NCI-H1930 (cell line): ENCODE data around the gene SCRG1.
A peak's percentile ranks its signal among the peaks of the same experiment; 100 is the strongest.

Source experiments
- DNase-seq, 2 experiments: peaks; one replicate each; lab custom pipeline; 2025; lab: John Stamatoyannopoulos, UW

The SCRG1 gene

DNA sequence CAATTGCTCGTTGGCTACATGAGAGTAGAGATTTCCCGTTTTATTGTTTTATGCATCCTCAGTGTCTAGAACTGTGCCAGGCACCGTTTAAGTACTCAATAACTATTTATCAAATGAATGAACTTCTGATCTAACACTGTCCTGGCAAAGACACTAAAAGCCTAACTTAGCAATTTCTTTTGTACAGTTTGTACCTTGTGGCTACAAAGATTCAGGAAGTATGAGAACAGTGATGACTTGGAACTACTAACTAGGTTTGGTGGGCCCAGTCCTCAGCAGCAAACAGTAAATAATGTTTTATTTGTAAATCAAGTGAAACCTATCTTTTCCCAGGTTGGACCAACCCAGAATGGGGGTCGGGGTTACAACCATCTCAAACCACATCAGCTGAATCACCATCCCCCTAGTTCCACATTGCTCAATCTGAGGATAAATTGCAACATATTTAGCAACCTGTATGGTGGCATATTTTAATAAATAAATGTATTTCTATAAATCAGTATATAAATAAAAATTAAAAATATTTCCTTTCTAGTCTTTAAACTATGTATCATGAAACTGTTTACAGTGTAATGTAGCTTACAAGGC is 12.3 kb upstream of the SCRG1 start:
- DNase-seq, result no peak

DNA sequence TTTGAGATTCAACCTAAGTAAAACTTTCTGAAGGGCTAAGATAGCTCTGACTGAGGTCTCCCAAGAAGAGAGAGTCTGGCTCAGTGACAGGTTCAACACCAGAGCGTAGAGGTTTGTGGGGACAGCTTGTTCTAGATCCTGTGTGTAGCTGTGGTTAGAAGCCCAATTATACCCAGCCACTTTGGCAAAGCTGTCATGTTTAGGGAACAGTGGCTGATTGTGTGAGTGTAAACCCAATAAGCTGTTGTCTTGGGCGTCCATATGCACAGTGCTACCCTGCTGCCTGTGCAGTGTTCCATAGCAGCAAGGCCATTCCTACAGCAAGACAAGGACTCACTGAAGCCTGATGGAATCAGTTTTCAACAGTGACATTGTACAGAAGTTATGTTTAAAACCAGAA is 11.2 kb upstream of the SCRG1 start:
- DNase-seq, result no peak

DNA sequence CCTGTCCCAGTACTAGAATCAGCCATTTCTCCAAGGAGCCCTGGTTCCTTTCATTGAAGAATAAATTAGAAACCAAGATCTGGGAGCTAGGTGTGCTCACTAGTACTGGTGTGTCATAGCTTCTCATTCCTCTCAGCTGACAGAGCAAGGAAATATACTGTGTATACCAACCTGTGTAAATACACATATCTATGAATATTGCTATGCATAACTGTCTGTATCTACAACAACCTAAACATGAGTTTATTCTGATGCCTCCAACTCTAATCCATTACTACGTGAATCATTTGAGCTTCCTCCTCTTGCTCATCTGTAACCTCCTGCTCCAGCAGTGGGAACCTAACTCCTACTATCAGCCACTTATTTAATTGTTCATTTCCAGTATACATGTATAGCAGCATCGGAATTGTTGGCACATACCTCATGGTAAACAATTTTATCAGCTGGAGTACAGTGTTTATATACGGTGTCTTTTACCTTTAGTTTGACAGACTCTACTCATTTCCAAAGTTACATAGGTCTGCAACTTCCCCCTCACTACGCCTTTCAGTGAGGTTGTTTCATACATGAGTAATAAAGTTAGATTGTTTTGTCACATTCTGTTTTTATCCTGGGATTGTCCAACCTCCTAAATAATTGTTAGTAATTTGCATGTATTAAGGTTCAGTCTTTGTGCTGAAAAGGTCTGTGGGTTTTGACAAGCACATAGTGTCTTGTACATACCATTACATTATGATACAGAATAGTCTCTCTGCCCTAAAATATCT is 7.1 kb upstream of the SCRG1 start:
- DNase-seq, result no peak

DNA sequence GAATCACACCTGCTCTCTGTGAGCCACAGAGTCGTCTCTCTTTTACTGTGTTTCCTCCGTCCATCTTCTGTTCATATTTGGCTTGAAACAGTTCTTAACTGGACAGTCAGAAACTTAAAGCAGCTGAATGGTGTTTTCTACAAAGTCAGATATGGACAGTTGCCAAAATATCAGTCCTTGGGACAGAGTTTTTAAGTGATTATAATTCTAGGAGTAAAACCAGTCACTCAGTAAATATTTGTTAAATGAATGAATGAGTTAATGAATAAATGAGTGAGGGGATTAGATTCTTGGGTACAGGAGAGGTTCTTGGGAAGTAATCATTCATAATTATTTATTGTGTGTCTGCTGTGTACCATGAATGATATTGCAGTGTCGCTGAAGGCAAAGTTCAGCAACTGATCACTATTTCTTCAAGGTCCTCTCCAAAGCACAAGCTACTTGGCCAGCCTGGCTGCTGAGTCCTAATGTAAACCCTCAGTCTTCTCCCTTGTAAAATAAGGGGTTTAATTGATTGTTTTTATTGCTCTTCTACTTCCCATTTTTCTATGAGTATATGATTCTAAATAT is 5.5 kb upstream of the SCRG1 start:
- no peak for DNase-seq

DNA sequence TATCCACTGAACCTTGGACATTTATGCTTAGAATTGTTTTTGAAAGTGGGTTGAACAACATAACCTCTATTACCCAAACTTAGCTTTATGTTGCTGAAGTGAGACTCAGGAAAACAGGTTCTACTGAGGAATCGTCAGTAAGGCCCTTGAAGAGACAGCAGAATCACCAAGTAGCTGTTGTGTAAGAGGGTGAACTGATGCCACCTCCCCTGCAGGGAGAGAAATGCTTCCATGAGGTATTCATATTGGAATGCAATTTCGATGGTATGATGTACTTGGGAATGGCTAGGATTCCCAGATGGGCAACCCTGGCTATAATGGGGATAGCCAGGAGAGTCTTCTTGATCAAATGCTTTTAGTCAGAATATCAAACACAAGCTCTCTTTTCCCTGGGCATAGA is 4.1 kb upstream of the SCRG1 start:
- DNase-seq, result no peak

DNA sequence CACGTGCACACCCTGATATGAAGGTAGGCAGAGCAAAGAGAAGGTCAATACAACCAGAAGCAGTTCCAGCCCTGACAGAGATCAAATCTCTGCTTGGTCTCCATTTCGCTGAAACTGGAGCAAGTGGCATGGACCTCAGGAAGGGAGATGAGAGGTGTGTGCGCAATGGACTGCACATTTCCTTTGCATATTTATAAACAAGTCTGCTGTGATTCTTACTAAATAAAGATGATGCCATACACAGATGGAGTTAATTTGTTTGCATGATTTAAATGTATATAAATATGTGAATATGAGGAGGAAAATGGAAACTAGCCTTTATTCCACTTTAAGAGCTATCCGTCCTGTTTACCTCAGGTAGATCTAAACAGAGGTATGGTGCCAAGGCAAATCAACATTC is 2.1 kb upstream of the SCRG1 start:
- DNase-seq, result no peak

DNA sequence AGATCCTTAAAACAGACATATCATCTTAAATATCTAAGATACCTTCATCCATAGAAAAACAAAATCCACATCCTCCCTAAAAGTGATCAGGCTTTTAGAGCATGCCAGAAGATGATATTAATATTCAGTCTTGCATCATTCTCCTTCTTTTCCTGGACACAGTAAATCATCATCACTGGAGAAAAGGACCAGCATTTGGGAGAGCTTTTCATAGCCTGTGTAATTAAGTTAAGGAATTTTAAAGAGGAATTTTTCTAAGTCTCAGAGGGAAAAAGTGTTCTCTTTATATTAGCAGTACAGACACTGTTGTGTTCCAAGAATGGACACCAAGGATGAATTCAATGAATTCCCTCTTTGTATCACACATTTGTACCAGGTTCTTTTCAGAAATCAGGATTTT is 696 bp downstream of the SCRG1 start:
- DNase-seq, result no peak

DNA sequence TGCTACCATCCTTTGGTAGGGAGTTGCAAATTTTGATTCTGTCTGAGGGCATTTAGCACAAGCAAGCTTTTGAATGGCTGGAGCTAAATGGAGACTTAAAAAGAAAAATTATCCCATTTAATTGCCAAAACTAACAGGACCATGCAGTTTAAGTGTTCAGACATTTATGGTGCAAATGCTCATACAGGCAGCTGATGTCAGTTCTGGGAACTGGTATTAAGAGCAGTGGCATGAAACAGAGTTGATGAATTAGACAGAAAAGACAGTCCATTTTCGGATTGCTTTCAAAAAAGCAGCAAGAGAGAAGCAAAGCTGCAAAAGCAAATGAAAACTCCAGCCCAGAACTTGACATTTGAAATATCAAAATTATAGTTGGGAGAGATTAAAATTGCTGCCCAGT is 1.3 kb downstream of the SCRG1 start:
- DNase-seq, result no peak

DNA sequence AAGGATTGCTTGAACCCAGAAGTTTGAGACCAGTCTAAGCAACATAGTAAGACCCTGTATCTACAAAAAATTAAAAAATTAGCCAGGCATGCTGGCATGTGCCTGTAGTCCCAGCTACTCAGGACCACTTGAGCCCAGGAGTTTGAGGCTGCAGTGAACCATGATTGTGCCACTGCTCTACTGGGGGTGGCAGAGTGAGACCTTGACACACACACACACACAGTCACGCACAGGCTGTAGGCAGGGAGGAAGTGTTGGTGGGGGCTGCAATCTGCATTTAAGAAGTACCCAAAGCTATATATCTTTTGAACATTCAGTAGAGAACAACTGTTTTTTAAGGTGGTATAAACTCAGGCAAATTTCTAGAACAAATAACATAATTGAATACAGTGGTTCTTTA is 7.2 kb downstream of the SCRG1 start:
- no peak for DNase-seq

DNA sequence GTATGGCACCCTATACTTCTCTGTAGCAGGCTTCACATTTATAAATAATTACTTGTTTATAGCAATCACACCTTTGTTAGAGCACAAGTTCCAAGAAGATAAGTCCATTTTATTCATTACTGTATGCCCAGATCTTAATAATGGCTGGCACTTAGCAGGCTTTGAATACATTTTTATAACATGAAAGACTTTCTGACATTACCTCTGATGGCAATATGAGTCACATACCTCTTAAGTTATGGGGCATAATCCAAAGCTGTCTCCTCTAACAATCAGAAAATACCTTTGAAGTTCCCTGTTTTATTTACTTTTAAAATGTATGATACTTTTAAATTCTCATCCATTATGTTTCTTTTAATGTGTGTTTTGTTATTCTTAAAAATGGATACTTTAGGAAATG is 12.2 kb downstream of the SCRG1 start:
- DNase-seq, result no peak

DNA sequence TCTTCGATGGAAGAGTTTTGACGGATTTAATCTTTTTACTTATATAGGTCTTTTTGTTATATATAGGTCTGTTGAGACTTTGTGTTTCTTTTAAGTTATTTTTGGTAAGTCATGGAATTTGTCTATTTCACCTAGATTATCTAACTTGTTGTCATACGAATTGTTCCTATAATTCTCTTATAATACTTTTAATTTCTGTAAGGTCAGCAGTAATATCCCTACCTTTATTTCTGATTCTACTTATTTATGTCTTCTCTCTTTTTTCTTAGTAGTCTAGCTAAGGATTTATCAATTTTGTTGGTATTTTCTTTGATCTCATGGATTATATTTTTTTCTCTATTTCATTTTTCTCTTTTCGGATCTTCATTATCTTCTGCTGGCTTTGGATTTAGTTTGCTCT is 16.6 kb downstream of the SCRG1 start:
- no peak for DNase-seq

DNA sequence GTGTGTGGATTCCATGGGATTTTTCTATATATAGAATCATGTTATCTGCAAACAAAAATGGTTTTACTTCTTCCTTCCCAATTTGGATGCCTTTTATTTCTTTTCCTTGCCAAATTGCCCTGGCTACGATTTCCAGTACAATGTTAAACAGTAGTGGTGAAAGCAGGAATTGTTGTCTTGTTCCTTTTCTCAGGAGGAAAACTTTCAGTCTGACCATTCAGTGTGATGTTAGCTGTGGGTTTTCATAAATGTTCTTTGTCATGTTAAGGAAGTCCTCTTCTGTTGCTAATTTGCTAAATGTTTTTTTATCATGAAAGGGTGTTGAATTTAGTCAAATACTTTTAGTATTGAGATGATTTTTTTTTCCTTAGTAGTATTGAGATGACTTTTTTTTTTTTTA is 17.3 kb downstream of the SCRG1 start:
- no peak for DNase-seq

DNA sequence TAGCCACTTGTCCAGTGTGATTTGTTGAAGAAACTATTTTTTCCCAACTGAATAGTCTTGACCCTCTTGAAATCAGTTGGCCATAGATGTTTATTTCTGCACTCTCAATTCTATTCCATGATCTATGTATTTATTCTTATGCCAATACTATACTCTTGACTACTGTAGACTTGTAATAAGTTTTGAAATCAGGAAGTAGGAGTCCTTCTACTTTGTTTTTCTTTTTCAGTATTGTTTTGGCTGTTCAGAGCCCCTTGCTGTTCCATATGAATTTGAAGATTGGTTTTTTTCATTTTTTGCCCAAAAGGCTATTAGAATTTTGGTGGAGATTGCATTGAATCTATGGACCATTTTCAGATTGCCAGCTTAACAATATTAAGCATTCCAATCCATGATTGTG is 17.9 kb downstream of the SCRG1 start:
- no peak for DNase-seq

DNA sequence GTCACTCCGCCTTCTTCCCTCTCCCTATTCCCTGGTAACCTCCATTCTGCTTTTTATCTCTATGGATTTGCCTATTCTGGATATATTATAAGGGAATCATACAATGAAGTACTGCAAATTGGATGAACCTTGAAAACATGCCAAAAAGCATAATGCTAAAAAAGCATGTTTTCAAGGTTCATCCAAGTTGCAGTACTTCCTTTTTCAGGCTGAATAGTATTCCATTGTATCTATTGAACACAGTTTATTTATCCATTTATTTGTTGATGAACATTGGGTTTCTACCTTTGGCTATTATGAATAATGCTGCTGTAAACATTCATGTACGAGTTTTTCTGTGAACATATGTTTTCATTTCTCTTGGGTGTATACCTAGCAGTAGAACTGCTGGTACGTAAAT is 19.0 kb downstream of the SCRG1 start:
- no peak for DNase-seq

DNA sequence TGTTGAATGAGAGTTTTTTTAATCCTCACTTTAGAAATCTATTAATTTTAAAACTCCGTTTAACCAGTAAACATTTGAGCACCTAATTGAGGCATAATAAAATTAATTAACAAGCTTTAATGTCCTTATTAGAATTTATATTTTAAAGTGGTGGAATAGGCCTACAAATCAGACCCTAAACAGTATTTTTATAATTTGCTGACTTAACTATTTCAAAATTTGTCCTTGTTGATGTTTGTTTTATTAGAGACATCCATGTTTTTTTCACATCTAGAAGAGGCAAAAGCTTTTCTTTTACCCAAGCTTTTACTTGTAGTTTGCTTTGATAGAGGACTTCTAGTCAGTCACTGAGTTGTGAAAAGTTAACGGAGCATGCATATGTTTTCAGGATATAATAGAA is 24.3 kb downstream of the SCRG1 start:
- no peak for DNase-seq

DNA sequence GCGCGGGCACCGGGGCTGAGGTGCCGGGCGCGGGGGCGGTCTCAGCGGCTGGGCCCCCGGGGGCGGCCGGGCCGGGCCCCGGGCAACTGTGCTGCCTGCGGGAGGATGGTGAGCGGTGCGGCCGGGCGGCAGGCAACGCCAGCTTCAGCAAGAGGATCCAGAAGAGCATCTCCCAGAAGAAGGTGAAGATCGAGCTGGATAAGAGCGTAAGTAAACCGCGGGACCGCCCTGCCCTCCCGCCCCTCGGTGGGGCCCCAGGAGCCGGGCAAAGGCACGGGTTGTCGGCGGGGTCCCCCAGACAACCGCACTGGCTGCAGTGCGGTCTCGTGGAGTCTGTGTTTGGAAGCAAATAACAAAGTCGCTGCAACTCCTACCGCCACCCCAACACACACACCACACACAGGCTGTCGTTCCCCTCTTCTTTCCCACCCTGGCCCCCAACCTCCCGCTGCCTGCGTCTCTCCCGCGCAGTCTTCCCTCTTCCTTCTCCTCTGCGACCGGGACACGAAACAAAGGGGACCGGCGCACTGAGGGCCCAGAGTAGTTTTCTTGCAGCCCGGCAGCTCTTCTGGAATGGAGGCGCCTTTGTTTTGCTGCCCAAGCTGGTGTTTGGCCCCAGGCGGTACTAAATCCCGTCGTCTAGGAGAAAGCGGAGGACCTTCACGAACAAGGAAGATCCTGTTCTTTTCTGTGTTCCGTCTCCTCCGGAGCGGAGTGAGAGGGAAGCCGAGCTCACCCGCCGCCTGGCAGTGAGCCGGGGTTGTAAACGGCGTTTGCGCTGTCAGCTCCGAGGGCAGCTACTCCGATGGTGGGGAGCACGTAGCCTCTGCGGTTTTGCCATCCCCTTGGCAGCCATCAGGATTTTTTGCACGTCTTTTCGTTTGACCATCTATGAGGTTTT is 27.4 kb downstream of the SCRG1 start:
- peak in 1 of 2 experiments; percentile 36 for DNase-seq

DNA sequence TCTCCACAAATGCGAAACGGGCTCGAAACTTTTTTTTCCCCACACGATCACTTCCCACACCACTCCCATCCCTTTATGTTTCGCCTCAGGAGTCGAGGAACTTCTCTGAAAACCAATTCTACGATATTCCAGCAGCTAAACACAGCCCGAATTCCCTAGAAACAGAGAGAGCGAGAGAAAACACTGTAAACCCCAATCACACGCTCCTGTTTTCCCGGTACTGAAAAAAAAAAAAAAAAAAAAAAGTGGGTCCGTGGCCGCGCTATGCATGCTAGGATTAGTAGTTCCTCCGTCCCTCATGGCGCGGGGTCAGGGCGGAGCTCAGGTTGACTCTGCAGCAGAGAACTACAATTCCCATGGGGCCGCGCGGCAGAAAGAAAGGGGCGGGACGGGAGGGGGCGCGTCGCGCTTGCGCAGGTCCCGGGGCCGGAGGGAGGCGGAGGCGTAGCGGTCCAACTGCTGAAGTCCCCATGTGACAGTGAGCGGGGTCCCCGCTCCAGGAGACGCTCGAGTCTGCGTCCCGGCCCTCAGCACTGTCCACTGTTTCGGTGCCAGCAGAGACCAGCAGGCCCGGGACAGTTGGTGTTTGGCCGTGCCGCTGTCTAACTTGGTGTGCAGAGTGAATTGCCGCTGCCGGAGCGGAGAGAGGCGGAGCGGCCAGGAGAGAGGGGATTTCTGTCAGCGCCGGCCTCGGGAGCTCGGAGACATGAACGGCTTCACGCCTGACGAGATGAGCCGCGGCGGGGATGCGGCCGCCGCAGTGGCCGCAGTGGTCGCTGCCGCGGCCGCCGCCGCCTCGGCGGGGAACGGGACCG is 28.2 kb downstream of the SCRG1 start, which contains the start of gene SAP30:
Gene SAP30, plus strand, starts transcription at position 478 of the 815 bp plus-strand sequence. Its CDS starts 229 bp downstream, at position 707.
- DNase-seq, result peak; percentile 95 to 96

DNA sequence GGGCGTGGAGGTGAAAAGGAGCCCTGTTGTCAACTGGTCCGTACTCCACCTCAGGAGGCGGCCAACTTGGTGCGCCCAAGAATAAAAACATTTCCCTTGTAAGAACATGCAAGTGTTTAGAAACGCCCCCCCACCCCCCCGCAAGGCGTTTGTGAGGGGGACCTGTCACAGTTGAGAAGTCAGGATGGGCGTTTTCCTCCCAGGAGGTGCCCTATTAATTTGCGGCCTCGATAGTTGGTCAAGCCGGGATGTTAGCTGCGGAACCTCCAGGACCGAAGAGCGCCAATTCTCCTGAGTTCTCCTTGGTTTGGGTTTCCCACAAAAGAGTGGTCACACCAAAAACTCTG is 28.8 kb downstream of the SCRG1 start:
- no peak for DNase-seq

DNA sequence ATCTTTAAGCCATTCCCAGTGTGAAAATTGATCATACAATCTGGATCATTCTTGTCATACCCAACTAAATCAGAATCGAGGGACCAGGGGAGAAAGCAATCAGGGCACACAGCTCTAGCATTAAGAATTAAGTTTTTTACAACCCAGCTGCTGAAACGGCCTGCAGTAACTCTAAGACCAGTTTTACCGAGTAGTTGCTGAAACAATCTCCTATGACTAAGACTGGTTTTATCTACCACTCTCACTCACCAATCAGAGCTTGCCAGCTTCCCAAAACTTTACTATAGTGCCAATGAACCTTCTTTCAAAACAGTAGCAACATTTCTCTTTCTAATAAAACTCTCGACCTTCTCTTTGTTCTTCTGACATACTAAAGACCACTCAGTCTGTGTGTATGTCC is 31.0 kb downstream of the SCRG1 start:
- no peak for DNase-seq

DNA sequence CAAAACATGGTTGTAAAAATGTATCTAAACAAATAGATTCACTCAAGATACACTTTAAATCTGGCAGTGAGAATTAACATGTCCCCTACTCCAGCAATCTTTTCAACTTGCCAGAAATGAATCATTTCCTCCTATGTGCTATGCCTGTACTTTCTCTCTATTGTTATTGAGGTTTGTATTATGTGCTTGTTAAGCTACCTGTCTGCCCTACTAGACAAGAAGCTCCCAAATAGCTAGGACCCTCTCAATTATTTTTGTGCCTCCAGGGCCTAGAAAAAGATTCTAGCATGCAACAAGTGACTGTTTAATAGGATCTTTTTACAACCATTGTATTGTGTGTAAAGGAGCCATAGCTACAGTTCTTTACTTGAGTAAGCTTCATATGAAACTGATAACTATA is 31.6 kb downstream of the SCRG1 start:
- no peak for DNase-seq

DNA sequence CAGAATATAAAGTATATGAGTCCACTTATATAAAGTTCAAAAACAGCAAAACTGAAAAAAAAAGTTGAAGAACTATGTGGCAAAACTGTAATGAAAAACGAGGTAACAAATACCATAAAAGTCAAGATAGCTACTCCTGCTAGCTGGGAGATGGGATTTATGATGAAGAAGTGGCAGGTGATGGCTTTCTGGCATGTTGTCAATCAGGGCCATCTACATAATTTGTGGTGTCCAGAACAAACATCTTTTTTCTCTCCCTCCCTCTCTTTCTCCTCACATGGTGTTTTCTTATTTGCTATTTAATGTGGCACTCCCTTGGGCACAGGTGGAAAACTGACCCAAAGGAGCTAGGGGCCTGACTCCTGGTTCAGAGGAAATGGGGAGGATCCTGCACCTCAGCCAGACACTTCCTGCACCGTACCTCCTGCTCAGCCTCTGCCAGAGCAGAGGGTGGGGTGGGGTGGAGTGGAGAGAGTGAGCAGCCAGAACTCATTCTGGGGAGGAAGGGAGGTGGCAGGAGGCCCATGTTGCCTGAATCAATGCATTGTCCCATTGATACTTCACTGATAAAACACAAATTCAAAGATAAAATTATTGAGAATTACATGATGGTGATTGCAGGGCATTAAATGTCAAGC is 33.4 kb downstream of the SCRG1 start:
- DNase-seq, result no peak
